ENCODE data around the gene MLC1. TPM values are rescaled to one million over a fixed set of nuclear protein-coding genes. Genes with fewer than 3 reads are reported as not detected.

MLC1 gene
- total and polyA plus RNA-seq, 10 of the 15 experiments (the other 5 are each of a cell fraction or from before 2014, with no cell fraction given) = 0.03 to 0.15 (median 0.07) TPM; not detected in 7

GRCh38 chr22:50060441-50061140 is 24.6 kb downstream of the MLC1 start (continued):
- no peak for TF ChIP-seq ZBTB11 (CRISPR knock-in tag; IDR thresholded peaks at IDR 0.05)

DNA sequence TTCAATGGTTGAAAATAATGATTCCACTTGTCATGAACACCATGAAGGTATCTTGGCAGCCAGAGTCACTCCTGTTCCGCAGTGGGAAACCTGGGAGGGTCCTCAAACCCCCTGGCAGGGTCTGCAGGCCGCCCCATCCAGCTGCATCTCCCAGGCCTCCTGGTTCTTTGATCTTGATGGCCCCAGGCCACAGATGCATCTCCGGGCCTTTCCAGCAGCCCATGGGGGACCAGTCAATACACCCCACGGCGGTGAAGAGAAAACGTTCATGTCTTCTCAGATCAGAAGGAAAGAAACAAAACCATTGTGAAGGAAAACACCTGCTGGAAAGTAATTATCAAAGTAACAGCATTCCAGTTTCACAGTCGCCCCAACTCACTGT is 25.4 kb downstream of the MLC1 start:
- no TSS peak for BruUV-seq (replicated peaks)
- SMC1A ChIA-PET (ENCODE audit: uncharacterized antibody, unreplicated experiment) = no interaction called here
- no peaks in the 10 kb centered on the region; a peak in 2 of 4 replicates for H3K27me3 ChIP-seq (replicated peaks in 1 of 2; ENCODE audit: control insufficient read depth in 2 of 2, insufficient read depth in 2 of 2, low read length in 1 of 2)
- POLR2A ChIA-PET = no interaction called here
- FAIRE-seq (no peak), ATAC-seq (no peak), DNase-seq (ENCODE audit: low read depth, low spot score) (no peak)
- H3K79me2 ChIP-seq (ENCODE audit: control insufficient read depth, insufficient read depth, low read length) = no peaks in the 10 kb centered on the region
- no peak overlapping the region for H3K4me3 ChIP-seq
- no peaks in the 10 kb centered on the region for H3K9me3 ChIP-seq (replicated peaks; ENCODE audit: control insufficient read depth, insufficient read depth, low read length)
- intact Hi-C loops (cut with micrococcal nuclease; ENCODE audit: unreplicated experiment) (no loop called here), in situ Hi-C loops (cut with MboI) (no loop called here)
- H4K20me1 ChIP-seq (ENCODE audit: control insufficient read depth, insufficient read depth) = no peaks in the 10 kb centered on the region
- H3K9ac ChIP-seq (ENCODE audit: control insufficient read depth, insufficient read depth, low read length) = no peak overlapping the region
- no peak for TF ChIP-seq SP1 (IDR thresholded peaks at IDR 0.05; ENCODE audit: low read depth, low read length)
- no peak for TF ChIP-seq CEBPB (IDR thresholded peaks at IDR 0.05; ENCODE audit: borderline replicate concordance in 1 of 2, low read depth in 2 of 2, low read length in 2 of 2)
- TF ChIP-seq JUND (IDR thresholded peaks at IDR 0.05; ENCODE audit: low read depth, low read length) = no peak
- H3K4me2 ChIP-seq (ENCODE audit: control insufficient read depth, insufficient read depth) = no peak overlapping the region
- 0 out of 2 replicates have a peak, but pooled peaks cover 3% of the 10 kb centered on the region for H3K4me1 ChIP-seq (ENCODE audit: control insufficient read depth, insufficient read depth, low read length)
- RAD21 ChIA-PET (ENCODE audit: unreplicated experiment) = no interaction called here
- 54% methylated on average over 7 of the region's 7 CpGs for WGBS (ENCODE audit: insufficient coverage, insufficient replicate concordance, low lambda C conversion rate, missing lambda C conversion rate)
- CTCF ChIA-PET = no interaction called here
- H2AFZ ChIP-seq (ENCODE audit: control insufficient read depth, low read depth, low read length) = no peak overlapping the region
- no peak overlapping the region for H3K27ac ChIP-seq (ENCODE audit: control insufficient read depth, insufficient read depth)
- no peaks in the 10 kb centered on the region for H3K36me3 ChIP-seq (ENCODE audit: control insufficient read depth in 2 of 2, insufficient read depth in 2 of 2, low read length in 1 of 2)

Measured in GM12878 (cell line).